ENCODE results near the gene LURAP1L. TPM values are rescaled to one million over a fixed set of nuclear protein-coding genes. Genes with fewer than 3 reads are reported as not detected.

LURAP1L gene
- total RNA-seq, 1 donor from 2014 or later: 1.6 TPM

DNA sequence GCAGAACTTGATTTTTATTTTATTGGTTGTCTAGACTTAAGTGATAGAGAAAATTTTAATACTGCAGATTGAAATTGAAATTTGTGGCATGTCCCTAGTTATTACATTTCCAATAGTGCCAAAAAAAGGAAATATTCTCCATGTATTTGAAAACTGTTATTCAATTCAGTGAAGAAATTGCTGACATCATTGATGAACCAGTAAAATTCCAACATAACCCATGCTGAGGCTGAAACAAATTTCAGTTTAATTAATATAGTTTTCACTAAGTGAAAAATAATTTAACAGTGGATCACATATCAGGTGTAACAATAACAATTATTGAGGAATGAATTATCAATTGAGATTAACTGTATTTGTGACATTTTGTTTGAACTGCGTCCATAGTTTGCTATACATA is 38.7 kb downstream of the LURAP1L start:
- TF ChIP-seq, protein P1, sequence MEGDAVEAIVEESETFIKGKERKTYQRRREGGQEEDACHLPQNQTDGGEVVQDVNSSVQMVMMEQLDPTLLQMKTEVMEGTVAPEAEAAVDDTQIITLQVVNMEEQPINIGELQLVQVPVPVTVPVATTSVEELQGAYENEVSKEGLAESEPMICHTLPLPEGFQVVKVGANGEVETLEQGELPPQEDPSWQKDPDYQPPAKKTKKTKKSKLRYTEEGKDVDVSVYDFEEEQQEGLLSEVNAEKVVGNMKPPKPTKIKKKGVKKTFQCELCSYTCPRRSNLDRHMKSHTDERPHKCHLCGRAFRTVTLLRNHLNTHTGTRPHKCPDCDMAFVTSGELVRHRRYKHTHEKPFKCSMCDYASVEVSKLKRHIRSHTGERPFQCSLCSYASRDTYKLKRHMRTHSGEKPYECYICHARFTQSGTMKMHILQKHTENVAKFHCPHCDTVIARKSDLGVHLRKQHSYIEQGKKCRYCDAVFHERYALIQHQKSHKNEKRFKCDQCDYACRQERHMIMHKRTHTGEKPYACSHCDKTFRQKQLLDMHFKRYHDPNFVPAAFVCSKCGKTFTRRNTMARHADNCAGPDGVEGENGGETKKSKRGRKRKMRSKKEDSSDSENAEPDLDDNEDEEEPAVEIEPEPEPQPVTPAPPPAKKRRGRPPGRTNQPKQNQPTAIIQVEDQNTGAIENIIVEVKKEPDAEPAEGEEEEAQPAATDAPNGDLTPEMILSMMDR (IDR thresholded peaks at IDR 0.05): no peak
- no peaks in the 10 kb centered on the region for H3K9me3 ChIP-seq
- H3K27me3 ChIP-seq: no peaks in the 10 kb centered on the region
- H3K36me3 ChIP-seq: no peaks in the 10 kb centered on the region
- H3K4me1 ChIP-seq: peaks cover 0 to 39% of the 10 kb centered on the region in 2 donors
- DNase-seq (ENCODE audit: low spot score in 2 of 2): no peak
- peak overlapping the region; percentile 37 to 78 for H3K27ac ChIP-seq
- intact Hi-C loops (cut with DNase I): no loop called here
- no peak overlapping the region for H3K4me3 ChIP-seq

- Histone ChIP-seq H3K27me3 (no peaks in the 10 kb centered on the region), H3K27ac (peak overlapping the region; percentile 58 to 78), H3K36me3 (no peaks in the 10 kb centered on the region), H3K9me3 (no peaks in the 10 kb centered on the region), H3K4me1 (peaks cover 0 to 43% of the 10 kb centered on the region in 2 donors), H3K4me3 (no peak overlapping the region)
- TF ChIP-seq, protein P1 (IDR thresholded peaks at IDR 0.05): peak; percentile 11 to 35 (median 19)
- DNase-seq (ENCODE audit: low spot score in 2 of 2): peak; percentile 39 to 88
- intact Hi-C loops (cut with DNase I): loop anchor here (2.0 kb wide), 2 partner anchors 29 to 37 kb away; no protein-coding TSS in a partner anchor
Measured at GRCh38 chr9:12813960-12814876, 39.4 kb downstream of the LURAP1L start.

GRCh38 chr9:12814877-12815237 is 40.0 kb downstream of the LURAP1L start:
- intact Hi-C loops (cut with DNase I): loop anchor here (2.0 to 5.0 kb wide), 3 partner anchors 30 to 67 kb away; no protein-coding TSS in a partner anchor
- Histone ChIP-seq H3K9me3 (no peaks in the 10 kb centered on the region), H3K4me1 (peaks cover 0 to 44% of the 10 kb centered on the region in 2 donors), H3K27me3 (no peaks in the 10 kb centered on the region), H3K36me3 (no peaks in the 10 kb centered on the region), H3K27ac (peak overlapping the region; percentile 58 to 78), H3K4me3 (no peak overlapping the region)
- TF ChIP-seq, protein P1 (IDR thresholded peaks at IDR 0.05): no peak
- no peak for DNase-seq (ENCODE audit: low spot score in 2 of 2)

GRCh38 chr9:12815888-12816287 is 41.1 kb downstream of the LURAP1L start:
- no peaks in the 10 kb centered on the region for H3K9me3 ChIP-seq
- no peaks in the 10 kb centered on the region for H3K27me3 ChIP-seq
- H3K4me3 ChIP-seq: no peak overlapping the region
- intact Hi-C loops (cut with DNase I): loop anchor here (2.0 to 5.0 kb wide), 3 partner anchors 31 to 66 kb away; no protein-coding TSS in a partner anchor
- no peaks in the 10 kb centered on the region for H3K36me3 ChIP-seq
- H3K27ac ChIP-seq: peak overlapping the region in 1 of 2 donors; percentile 58
- TF ChIP-seq, protein P1 (IDR thresholded peaks at IDR 0.05): no peak
- peaks cover 0 to 38% of the 10 kb centered on the region in 2 donors for H3K4me1 ChIP-seq
- no peak for DNase-seq (ENCODE audit: low spot score in 2 of 2)

- Histone ChIP-seq H3K27me3 (no peaks in the 10 kb centered on the region), H3K9me3 (no peaks in the 10 kb centered on the region), H3K36me3 (no peaks in the 10 kb centered on the region), H3K27ac (peak overlapping the region; percentile 13 to 58), H3K4me1 (peaks cover 0 to 38% of the 10 kb centered on the region in 2 donors), H3K4me3 (no peak overlapping the region)
- TF ChIP-seq, protein P1 (IDR thresholded peaks at IDR 0.05): no peak
- DNase-seq (ENCODE audit: low spot score in 2 of 2): no peak
- intact Hi-C loops (cut with DNase I): loop anchor here (5.0 kb wide), 1 partner anchor 66 kb away; no protein-coding TSS in a partner anchor
Measured at GRCh38 chr9:12816656-12817101, 41.9 kb downstream of the LURAP1L start.
